GM03348 (cell line): ENCODE data around the gene NT5DC1.
A peak's percentile ranks its signal among the peaks of the same experiment; 100 is the strongest.
"Not testable (repeated sequence)": the region's sequence is repeated elsewhere in the genome, so short reads cannot be mapped to it uniquely, and the experiment has no call there.

Source experiments
- DNase-seq: peaks from one replicate; pipeline ENCODE4 v3.0.0; 2012; ENCODE audit warnings: low spot score

The NT5DC1 gene

GRCh38 chr6:116090251-116090650 lies 10.4 kb upstream of the NT5DC1 start:
- no peak for DNase-seq

DNA sequence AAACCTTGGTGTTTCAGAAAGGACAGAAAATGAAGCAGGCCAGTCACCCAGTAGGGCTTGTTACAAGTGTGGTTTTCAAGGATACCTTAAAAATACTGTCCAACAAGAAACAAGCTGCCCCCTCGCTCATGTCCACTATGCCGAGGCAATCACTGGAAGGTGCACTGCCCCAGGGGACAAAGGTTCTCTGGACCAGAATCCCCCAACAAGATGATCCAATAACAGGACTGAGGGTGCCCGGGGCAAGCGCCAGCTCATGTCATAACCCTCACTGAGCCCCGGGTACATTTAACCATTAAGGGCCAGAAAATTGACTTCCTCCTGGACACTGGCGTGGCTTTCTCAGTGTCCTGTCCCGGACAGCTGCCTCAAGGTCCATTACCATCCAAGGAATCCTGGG lies 6.6 kb upstream of the NT5DC1 start:
- DNase-seq = no peak

- not testable (repeated sequence) for DNase-seq
These were observed 4.4 kb upstream of the NT5DC1 start for GRCh38 chr6:116096048-116096759.

- DNase-seq = peak; percentile 47
These were observed 3.5 kb upstream of the NT5DC1 start for GRCh38 chr6:116096979-116097816.

DNA sequence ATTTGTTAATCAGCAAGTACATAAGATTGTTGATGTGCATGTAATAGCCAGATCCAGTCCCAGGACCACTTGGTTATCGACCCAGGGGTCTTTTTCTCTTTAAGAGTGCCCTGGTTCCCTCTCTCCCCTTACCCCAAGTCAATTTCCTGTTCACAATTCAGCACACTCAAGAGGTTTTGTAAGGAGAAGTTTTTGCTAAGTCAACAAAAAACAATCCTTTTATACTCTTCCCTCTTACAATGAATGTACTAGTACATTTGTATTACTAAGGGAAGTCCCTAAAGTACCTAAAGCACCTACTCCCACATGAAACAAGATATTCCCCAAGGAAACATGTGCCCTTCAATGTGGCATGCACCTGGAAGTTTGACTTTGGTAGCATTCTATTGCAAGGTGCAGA lies 1.6 kb upstream of the NT5DC1 start:
- DNase-seq = no peak

GRCh38 chr6:116101302-116101718 lies 657 bp downstream of the NT5DC1 start:
- DNase-seq = no peak

DNA sequence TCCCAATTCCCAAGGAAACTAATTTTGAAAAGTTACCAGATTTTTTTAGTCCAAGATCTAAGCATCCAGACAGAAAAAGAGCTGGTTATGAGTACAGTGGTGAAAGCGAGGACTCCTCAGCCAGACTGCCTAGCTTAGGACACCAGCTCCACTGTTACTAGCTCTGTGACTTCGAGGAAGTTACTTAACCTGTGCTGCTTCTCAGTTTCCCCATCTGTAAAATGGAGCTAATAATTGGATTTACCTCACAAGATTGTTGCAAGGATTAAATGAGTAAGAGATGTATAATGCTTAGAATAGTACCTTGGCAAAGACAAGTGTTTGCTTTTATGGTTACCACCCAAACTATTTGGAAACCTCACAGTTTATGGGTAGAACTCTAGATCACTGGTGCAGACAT lies 1.1 kb downstream of the NT5DC1 start:
- no peak for DNase-seq

DNA sequence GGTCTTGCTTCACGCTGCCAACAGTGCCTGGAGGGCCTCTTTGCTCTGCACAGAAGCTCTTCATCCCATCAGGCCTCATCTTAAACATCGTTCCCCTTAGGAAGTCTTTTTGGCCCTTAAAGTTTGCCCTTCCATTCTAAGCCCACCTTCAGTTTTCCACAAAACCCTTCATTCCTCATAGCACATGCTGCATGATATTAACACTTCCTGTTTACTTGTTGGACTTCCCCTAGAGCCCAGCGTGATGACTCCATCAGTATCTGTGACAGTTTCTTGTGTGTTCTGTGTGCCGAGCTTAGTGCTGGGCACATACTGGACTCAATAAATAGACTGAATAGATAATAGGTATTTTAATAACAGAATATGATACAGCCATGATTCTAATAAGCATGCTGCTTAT lies 2.2 kb downstream of the NT5DC1 start:
- no peak for DNase-seq

GRCh38 chr6:116104636-116105035 lies 4.0 kb downstream of the NT5DC1 start:
- no peak for DNase-seq

- DNase-seq = no peak
These were observed 4.6 kb downstream of the NT5DC1 start for GRCh38 chr6:116105247-116105646.

DNA sequence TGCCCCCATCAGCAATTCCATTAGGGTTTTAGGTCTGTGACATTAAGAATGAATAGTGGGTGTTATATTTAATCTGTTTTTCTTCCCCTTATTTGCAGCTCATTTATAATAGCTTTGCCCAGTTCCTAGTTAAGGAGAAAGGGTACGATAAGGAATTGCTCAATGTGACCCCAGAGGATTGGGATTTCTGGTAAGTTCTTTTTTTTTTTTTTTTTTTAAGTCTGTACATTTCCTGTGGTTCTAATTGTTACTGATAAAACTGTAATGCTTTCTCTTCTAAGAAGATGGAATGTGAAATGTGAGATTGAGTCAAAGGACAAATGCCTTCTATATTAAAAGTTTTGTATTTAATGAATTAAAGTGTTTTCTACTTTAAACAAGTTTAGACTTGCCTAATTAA lies 5.5 kb downstream of the NT5DC1 start:
- DNase-seq = peak; percentile 25

DNA sequence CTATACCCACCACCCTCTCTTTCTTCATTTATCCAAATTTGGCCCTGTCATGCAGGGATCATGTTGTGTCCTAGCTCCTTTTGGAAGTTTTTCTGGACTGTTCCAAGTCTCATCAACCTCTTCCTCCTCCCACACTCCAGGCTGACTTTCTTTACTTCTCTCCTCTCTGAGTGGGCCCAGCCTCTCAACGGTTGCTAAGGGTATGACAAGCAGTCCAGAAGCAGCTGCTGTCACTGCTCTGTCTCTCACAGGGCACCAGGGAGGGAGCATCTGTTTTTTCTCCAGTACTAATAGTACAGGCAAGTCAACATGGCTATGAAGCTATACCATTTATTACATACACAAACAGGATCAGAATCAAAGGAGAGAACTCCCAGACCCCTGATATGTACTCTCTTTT lies 8.2 kb downstream of the NT5DC1 start:
- no peak for DNase-seq

GRCh38 chr6:116111552-116112528 lies 11.2 kb downstream of the NT5DC1 start:
- DNase-seq = peak; percentile 38

DNA sequence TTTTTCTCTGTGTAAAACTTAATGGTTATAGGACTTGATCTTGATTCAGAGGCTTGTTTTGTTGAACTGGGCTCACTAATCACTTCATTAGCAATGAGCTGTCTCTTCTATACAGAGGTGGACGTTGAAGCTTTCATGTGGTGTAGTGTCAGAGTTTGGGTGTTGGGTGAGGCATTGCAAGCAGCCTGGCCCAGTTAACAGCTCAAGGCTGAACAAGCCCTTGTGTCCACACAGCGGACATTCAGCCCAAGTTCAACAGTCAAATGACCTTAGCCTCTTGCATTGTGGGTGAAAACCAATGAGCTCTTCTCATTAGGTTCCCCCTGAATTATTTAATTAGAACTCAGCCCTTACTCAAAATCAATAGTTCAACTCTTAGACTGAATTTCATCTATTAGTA lies 12.7 kb downstream of the NT5DC1 start:
- DNase-seq = no peak

- peak; percentile 38 for DNase-seq
These were observed 15.1 kb downstream of the NT5DC1 start for GRCh38 chr6:116115781-116116180.

DNA sequence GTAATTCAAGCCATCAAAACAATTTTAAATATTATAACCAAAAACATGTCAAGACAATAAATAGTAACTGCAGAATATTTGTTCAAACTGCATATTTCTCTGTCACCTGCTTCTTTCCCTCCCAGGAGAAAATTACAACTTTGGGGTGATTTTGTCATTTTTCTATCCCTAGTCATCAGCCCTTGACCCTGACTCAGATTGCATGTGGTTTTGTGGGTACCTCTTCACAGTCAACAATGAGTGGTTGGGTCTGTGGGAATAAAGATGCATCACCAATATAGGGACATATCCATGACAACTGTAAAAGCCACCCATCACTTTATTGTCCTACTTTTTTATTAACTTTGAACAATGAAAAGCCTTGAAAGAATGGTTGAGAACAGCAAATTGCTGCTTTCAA lies 18.0 kb downstream of the NT5DC1 start:
- peak; percentile 36 for DNase-seq

- no peak for DNase-seq
These were observed 19.8 kb downstream of the NT5DC1 start for GRCh38 chr6:116120430-116120829.

GRCh38 chr6:116126032-116126431 lies 25.4 kb downstream of the NT5DC1 start, which contains the start of gene COL10A1:
Gene COL10A1, minus strand, starts transcription at chr6:116126132. Its CDS starts 640 bp downstream, at chr6:116125492.
- DNase-seq = no peak

- DNase-seq = peak; percentile 27
These were observed 27.3 kb downstream of the NT5DC1 start for GRCh38 chr6:116127771-116128493.

GRCh38 chr6:116133453-116133852 lies 32.8 kb downstream of the NT5DC1 start:
- DNase-seq = no peak

- no peak for DNase-seq
These were observed 35.7 kb downstream of the NT5DC1 start for GRCh38 chr6:116136373-116136772.
